HEK293 (cell line): ENCODE results near the gene TIAL1.
A peak's percentile ranks its signal among the peaks of the same experiment; 100 is the strongest.

ENCODE experiments used
- CTCF ChIA-PET: fragments of 350-600 bp; formaldehyde crosslinking; extraction: SDS; loops from one replicate; lab custom pipeline; 2021; ENCODE audit warnings: antibody characterized with exemption; lab: Yijun Ruan, JAX
- POLR2A ChIA-PET: fragments of 300-600 bp; formaldehyde crosslinking; extraction: SDS; loops from one replicate; lab custom pipeline; 2020; ENCODE audit warnings: antibody characterized with exemption, inconsistent platforms; lab: Yijun Ruan, JAX
- H3K27ac ChIP-seq: fragments of 200-500 bp; sonication (Bioruptor generic); 2 replicates; pipeline ENCODE4 v1.5.1; 2014; ENCODE audit warnings: low read depth, low read length, control low read depth, inconsistent platforms; ENCODE audit errors: extremely low read depth
- H3K36me3 ChIP-seq, 2 experiments: fragments of 200-500 bp in 1 of 2; sonication (Bioruptor generic) in 1 of 2; 1 replicate in 1 of 2; 2 replicates in 1 of 2; pipeline ENCODE4 v1.5.1; 2014 to 2017; ENCODE audit warnings: inconsistent platforms in 2 of 2, low read length in 2 of 2; ENCODE audit not compliant: control insufficient read depth in 2 of 2, insufficient read depth in 1 of 2
- H3K4me1 ChIP-seq: fragments of 200-500 bp; sonication (Bioruptor generic); 2 replicates; pipeline ENCODE4 v1.5.1; 2014; ENCODE audit warnings: mild to moderate bottlenecking, low read length, inconsistent platforms; ENCODE audit not compliant: control insufficient read depth, insufficient read depth
- H3K4me3 ChIP-seq: 2 replicates; pipeline ENCODE4 v1.5.1; 2011; ENCODE audit warnings: low read depth, mild to moderate bottlenecking, control low read depth, low read length, moderate library complexity
- H3K9me3 ChIP-seq: fragments of 200-500 bp; sonication (Bioruptor generic); 2 replicates; pipeline ENCODE4 v1.5.1; 2014; ENCODE audit warnings: low read depth, low read length, inconsistent platforms; ENCODE audit not compliant: control insufficient read depth, insufficient read depth
- CTCF ChIP-seq: fragments of 450-650 bp; formaldehyde crosslinking; IDR thresholded peaks from 2 replicates; pipeline ENCODE4 v1.5.1; 2016; ENCODE audit warnings: missing biosample characterization, missing genetic modification characterization
- KLF7 ChIP-seq: fragments of 450-650 bp; formaldehyde crosslinking; IDR thresholded peaks from 2 replicates; pipeline ENCODE4 v1.5.1; 2016; ENCODE audit warnings: missing biosample characterization, missing genetic modification characterization, borderline replicate concordance
- KLF8 ChIP-seq: fragments of 450-650 bp; formaldehyde crosslinking; IDR thresholded peaks from 2 replicates; pipeline ENCODE4 v1.5.1; 2016; ENCODE audit warnings: missing biosample characterization, missing genetic modification characterization
- KLF9 ChIP-seq: fragments of 450-650 bp; formaldehyde crosslinking; IDR thresholded peaks from 2 replicates; pipeline ENCODE4 v1.5.1; 2016; ENCODE audit warnings: missing biosample characterization, missing genetic modification characterization, low read depth
- SETDB1 ChIP-seq: IDR thresholded peaks from one replicate; pipeline ENCODE4 v1.6.1; 2017; ENCODE audit warnings: mild to moderate bottlenecking, low read length, moderate library complexity, mixed read lengths; ENCODE audit not compliant: insufficient read length
- YY1 ChIP-seq: fragments of 450-650 bp; formaldehyde crosslinking; IDR thresholded peaks from 2 replicates; pipeline ENCODE4 v1.5.1; 2018; ENCODE audit warnings: missing biosample characterization, missing genetic modification characterization
- ZBTB11 ChIP-seq: fragments of 450-650 bp; formaldehyde crosslinking; conservative IDR thresholded peaks from 2 replicates; pipeline ENCODE4 v1.5.1; 2016; ENCODE audit warnings: low read depth, missing biosample characterization, missing genetic modification characterization
- ZNF133 ChIP-seq: fragments of 450-650 bp; formaldehyde crosslinking; IDR thresholded peaks from 2 replicates; pipeline ENCODE4 v1.5.1; 2016; ENCODE audit warnings: missing biosample characterization, missing genetic modification characterization
- ZNF174 ChIP-seq: fragments of 450-650 bp; formaldehyde crosslinking; IDR thresholded peaks from 2 replicates; pipeline ENCODE4 v1.5.0; 2017; ENCODE audit warnings: missing biosample characterization, mild to moderate bottlenecking, missing genetic modification characterization
- ZNF2 ChIP-seq: fragments of 450-650 bp; formaldehyde crosslinking; IDR thresholded peaks from 2 replicates; pipeline ENCODE4 v1.5.1; 2016; ENCODE audit warnings: missing biosample characterization, missing genetic modification characterization
- ZNF302 ChIP-seq: fragments of 450-650 bp; formaldehyde crosslinking; IDR thresholded peaks from 2 replicates; pipeline ENCODE4 v1.5.1; 2016; ENCODE audit warnings: missing biosample characterization, missing genetic modification characterization, low read depth
- ZNF366 ChIP-seq: fragments of 450-650 bp; formaldehyde crosslinking; conservative IDR thresholded peaks from 2 replicates; pipeline ENCODE4 v1.5.1; 2016; ENCODE audit warnings: missing biosample characterization, missing genetic modification characterization
- ZNF549 ChIP-seq: fragments of 450-650 bp; IDR thresholded peaks from 2 replicates; pipeline ENCODE4 v1.5.1; 2018; ENCODE audit warnings: missing biosample characterization, missing genetic modification characterization, mild to moderate bottlenecking, inconsistent platforms, moderate library complexity
- ZNF585B ChIP-seq: fragments of 450-650 bp; formaldehyde crosslinking; IDR thresholded peaks from 2 replicates; pipeline ENCODE4 v1.5.1; 2016; ENCODE audit warnings: missing biosample characterization, missing genetic modification characterization
- ZNF654 ChIP-seq: fragments of 450-650 bp; formaldehyde crosslinking; IDR thresholded peaks from 2 replicates; pipeline ENCODE4 v1.5.1; 2016; ENCODE audit warnings: low read depth, missing biosample characterization, missing genetic modification characterization
- ZNF660 ChIP-seq: fragments of 450-650 bp; IDR thresholded peaks from 2 replicates; pipeline ENCODE4 v1.5.1; 2018; ENCODE audit warnings: missing biosample characterization, mild to moderate bottlenecking, missing genetic modification characterization
- ZNF692 ChIP-seq: fragments of 450-650 bp; formaldehyde crosslinking; IDR thresholded peaks from 2 replicates; pipeline ENCODE4 v1.5.1; 2016; ENCODE audit warnings: missing biosample characterization, missing genetic modification characterization

Gene TIAL1

GRCh38 chr10:119602241-119603095 is 5.7 kb upstream of the TIAL1 start:
- POLR2A ChIA-PET, result interaction anchor here (0.5 to 1.3 kb wide), 2 partner anchors 395 to 655 kb away, joined by 3 to 4 read pairs; partner anchors contain the start of gene GRK5
- Histone ChIP-seq H3K36me3 (no peaks in the 10 kb centered on the region), H3K4me1 (no peaks in the 10 kb centered on the region), H3K9me3 (no peaks in the 10 kb centered on the region), H3K4me3 (no peak overlapping the region), H3K27ac (no peak overlapping the region)
- CTCF ChIA-PET, result interaction anchor here (0.7 to 1.8 kb wide), 18 partner anchors 9 to 502 kb away, joined by 3 to 10 read pairs (median 3); no protein-coding TSS in a partner anchor
- TF ChIP-seq KLF8 (tag by site-specific recombination), result no peak
- TF ChIP-seq ZNF174 (tag by site-specific recombination), result no peak
- no peak for TF ChIP-seq SETDB1
- TF ChIP-seq ZNF2, result peak; percentile 66; the same call in 1 of the 2 replicates
- peak; percentile 57 for TF ChIP-seq ZNF654 (tag by site-specific recombination)
- TF ChIP-seq ZNF366 (tag by site-specific recombination), result 0 out of 2 replicates have a peak, but pooled peaks have one; percentile 10
- TF ChIP-seq ZNF585B (tag by site-specific recombination), result no peak
- 0 out of 2 replicates have a peak, but pooled peaks have one; percentile 28 for TF ChIP-seq CTCF (tag by site-specific recombination)

GRCh38 chr10:119598397-119598796 is 1.6 kb upstream of the TIAL1 start:
- CTCF ChIA-PET, result interaction anchor here (0.9 to 2.0 kb wide), 4 partner anchors 10 to 399 kb away, joined by 5 to 8 read pairs (median 6); no protein-coding TSS in a partner anchor
- peaks cover 4 to 14% of the 10 kb centered on the region in 2 experiments; a peak in 2 of 3 replicates for H3K36me3 ChIP-seq
- no peak overlapping the region for H3K4me3 ChIP-seq
- H3K9me3 ChIP-seq, result no peaks in the 10 kb centered on the region
- POLR2A ChIA-PET, result interaction anchor here (0.5 to 1.6 kb wide), 2 partner anchors 11 to 56 kb away, joined by 4 to 6 read pairs; partner anchors contain the start of gene RGS10
- TF ChIP-seq ZNF660 (tag by site-specific recombination), result no peak
- TF ChIP-seq SETDB1, result peak; percentile 69
- no peak overlapping the region for H3K27ac ChIP-seq
- peaks cover 6% of the 10 kb centered on the region for H3K4me1 ChIP-seq

- POLR2A ChIA-PET, result interaction anchor here (0.6 to 1.6 kb wide), 15 partner anchors 8 to 390 kb away, joined by 3 to 9 read pairs (median 4); partner anchors contain the start of genes BAG3, GRK5, MCMBP and RGS10
- peak overlapping the region; percentile 98 for H3K27ac ChIP-seq
- peaks cover 4 to 14% of the 10 kb centered on the region in 2 experiments; a peak in 2 of 3 replicates for H3K36me3 ChIP-seq
- peaks cover 13% of the 10 kb centered on the region for H3K4me1 ChIP-seq
- CTCF ChIA-PET, result interaction anchor here (0.9 to 2.0 kb wide), 3 partner anchors 11 to 398 kb away, joined by 5 to 8 read pairs (median 6); no protein-coding TSS in a partner anchor
- no peaks in the 10 kb centered on the region for H3K9me3 ChIP-seq
- H3K4me3 ChIP-seq, result peak overlapping the region; percentile 43
- TF ChIP-seq ZNF549 (tag by site-specific recombination) (no peak), CTCF (tag by site-specific recombination) (no peak), KLF9 (peak; percentile 27; the same call in 1 of the 2 replicates), ZNF692 (0 out of 2 replicates have a peak, but pooled peaks have one; percentile 0), KLF7 (tag by site-specific recombination) (no peak), ZNF133 (tag by site-specific recombination) (no peak), ZNF302 (tag by site-specific recombination) (no peak), ZBTB11 (tag by site-specific recombination) (no peak), YY1 (tag by site-specific recombination) (no peak)
Observed at GRCh38 chr10:119597405-119598186, 832 bp upstream of the TIAL1 start.
